HG02938 (cell line): Measurements from ENCODE around the gene RIPOR1.
"Not testable (repeated sequence)": the region's sequence is repeated elsewhere in the genome, so short reads cannot be mapped to it uniquely, and the experiment has no call there.

Source experiments
- ATAC-seq: cut with Tn5 transposase; IDR thresholded peaks from one replicate; pipeline ENCODE4 v1.9.1; 2021; ENCODE audit warnings: mild to moderate bottlenecking, moderate library complexity; ENCODE audit not compliant: unreplicated experiment

RIPOR1 gene

GRCh38 chr16:67517155-67517445 is 11.5 kb upstream of the RIPOR1 start:
- ATAC-seq = no peak

- ATAC-seq = no peak
These were observed 10.8 kb upstream of the RIPOR1 start for GRCh38 chr16:67517661-67518423.

DNA sequence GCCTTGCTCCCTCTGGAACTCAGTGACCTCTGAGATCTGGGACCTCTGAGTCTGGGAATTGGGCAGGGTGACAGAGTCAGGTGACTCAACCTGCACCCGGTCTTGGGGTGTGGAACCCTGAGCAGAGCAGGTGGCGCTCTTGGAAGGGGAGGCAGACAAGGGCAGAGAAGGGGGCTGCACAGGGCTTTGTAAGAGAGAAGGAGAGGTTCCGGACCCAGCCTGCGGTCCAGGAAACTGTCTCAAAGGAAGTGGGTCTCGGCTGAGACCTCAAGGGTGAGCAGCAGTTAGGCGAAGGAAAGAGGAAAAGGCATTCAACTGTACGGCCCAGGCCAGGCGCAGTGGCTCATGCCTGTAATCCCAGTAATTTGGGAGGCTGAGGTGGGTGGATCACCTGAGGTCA is 10.0 kb upstream of the RIPOR1 start:
- no peak for ATAC-seq

GRCh38 chr16:67519242-67519641 is 9.4 kb upstream of the RIPOR1 start:
- no peak for ATAC-seq

- peak; percentile 80 for ATAC-seq
These were observed 7.4 kb upstream of the RIPOR1 start for GRCh38 chr16:67521095-67521804.

DNA sequence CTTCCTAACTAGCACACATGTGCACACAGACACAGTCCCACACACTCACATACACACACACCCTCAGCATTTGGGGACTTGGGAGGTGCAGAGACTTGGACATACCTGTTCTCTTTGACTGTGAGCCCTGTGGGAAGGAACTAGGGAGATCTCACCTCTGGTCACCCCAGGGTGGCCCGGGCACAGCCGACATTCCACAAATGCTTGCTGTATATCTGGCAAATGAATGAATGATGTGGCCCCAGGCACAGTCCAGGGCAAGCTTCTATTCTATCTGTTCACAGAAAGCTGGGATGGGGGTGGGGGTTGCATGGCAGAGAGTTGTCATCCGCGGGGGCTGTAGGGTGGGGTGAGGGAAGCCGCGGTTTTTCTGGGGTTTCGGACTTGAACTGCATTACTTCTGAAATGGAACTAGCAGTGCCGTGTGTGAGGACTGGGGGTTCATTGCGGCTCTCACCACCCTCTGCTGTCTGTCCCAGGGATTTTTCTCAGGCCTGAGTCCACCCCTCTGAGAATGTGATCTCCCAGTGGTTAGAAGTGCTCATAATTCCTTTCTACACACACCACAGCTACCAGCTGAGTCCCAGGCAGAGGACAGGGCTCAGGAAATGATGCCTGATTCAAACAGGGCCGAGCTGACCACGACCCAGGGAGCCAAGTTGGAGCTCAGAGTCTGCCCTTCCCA is 3.3 kb upstream of the RIPOR1 start:
- no peak for ATAC-seq

- no peak for ATAC-seq
These were observed 2.4 kb upstream of the RIPOR1 start for GRCh38 chr16:67526149-67526791.

- no peak for ATAC-seq
These were observed 397 bp downstream of the RIPOR1 start for GRCh38 chr16:67528870-67529581.

DNA sequence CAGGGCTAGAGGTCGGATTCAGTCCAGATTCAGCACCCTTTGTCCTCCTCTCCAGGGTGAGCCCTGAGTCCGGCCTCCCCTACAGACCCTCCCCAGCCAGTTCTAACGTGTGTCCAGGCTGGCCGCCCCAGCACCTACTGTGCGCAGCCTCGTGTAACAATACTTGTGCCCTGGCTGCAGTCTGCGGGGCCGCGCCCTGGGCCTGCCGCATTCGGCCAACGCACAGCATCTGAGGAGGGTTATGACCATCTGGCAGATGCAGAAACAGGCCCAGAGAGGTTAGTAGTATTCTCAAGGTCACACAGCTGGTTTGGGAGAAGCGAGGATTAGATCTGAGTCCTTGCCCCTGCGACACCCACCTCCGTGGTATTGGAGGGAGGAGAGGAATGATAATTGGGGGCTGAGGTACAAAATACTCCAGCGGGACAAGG is 968 bp downstream of the RIPOR1 start:
- ATAC-seq = no peak

- ATAC-seq = no peak
These were observed 1.6 kb downstream of the RIPOR1 start for GRCh38 chr16:67530013-67530939.

GRCh38 chr16:67531247-67531646 is 2.6 kb downstream of the RIPOR1 start:
- ATAC-seq = no peak

GRCh38 chr16:67533024-67533560 is 4.5 kb downstream of the RIPOR1 start:
- no peak for ATAC-seq

DNA sequence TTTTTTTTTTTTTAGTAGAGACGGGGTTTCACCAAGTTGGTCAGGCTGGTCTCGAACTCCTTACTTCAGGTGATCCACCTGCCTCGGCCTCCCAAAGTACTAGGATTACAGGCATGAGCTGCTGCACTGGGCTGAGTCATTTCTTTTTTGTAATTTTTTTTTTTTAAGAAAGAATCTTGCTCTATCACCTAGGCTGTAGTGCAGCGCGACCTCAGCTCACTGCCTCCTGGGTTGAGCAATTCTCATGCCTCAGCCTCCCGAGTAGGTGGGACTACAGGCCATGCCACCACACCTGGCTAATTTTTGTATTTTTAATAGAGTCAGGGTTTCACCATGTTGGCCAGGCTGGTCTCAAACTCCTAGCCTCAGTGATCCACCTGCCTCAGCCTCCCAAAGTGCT is 5.4 kb downstream of the RIPOR1 start:
- ATAC-seq = not testable (repeated sequence)

- ATAC-seq = no peak
These were observed 5.8 kb downstream of the RIPOR1 start for GRCh38 chr16:67534431-67534830.

GRCh38 chr16:67535201-67535600 is 6.6 kb downstream of the RIPOR1 start:
- ATAC-seq = no peak

- no peak for ATAC-seq
These were observed 8.6 kb downstream of the RIPOR1 start for GRCh38 chr16:67537270-67537635.

DNA sequence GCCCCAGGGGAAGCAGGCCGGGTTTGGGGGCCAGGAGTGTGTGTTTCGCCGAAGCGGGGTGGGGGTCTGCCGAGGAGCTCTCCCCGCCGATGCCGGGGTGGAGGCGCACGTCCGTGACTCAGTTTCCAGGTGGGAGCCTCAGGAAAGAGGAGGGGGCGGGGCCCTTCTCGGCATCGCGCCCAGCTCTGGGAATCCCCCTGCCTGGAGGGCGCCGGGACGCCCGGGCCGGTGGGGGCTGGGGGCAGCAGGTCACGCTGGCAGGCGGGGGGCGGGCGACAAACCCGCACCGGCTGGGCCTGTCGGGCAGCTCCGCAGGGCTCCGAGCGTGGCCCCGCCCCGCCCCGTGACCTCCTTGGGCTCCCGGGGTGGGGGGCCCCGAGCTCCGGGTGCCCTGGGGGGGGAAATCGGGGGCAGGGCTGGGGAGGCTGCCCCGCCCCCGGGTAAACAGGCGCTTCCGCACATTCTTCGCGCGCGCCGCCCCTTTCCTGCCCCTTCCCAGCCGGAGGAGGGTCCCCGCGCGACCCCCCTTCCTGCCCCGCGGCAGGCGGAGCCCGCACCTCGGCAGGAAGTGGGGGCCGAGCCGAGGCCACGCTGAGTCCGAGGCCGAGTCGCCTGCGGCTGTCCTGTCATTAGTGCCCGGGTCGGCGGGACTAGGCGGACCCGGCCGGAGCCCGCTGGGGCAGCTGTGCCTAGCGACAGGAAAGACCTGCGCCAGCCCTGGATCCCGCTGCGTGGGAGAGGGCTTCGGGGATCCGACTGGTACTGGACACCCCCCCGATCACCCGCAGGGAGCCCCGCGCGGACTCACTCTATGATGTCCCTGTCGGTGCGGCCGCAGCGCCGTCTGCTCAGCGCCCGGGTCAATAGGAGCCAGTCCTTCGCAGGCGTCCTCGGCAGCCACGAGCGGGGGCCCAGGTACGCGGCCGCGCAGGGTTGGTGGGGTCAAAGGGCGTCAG is 9.3 kb downstream of the RIPOR1 start:
- no peak for ATAC-seq

GRCh38 chr16:67538666-67539101 is 10.1 kb downstream of the RIPOR1 start:
- ATAC-seq = no peak
